Cerebellar nuclear complex (tissue), 1 donor: ENCODE results near the gene G6PC3.

Experiments used
- DNase-seq, 2 experiments: peaks; one replicate each; lab custom pipeline; 2025; lab: John Stamatoyannopoulos, UW

G6PC3 gene

GRCh38 chr17:44061446-44061845 lies 9.1 kb upstream of the G6PC3 start:
- no peak for DNase-seq

- no peak for DNase-seq
Observed at GRCh38 chr17:44062871-44063270, 7.7 kb upstream of the G6PC3 start.

GRCh38 chr17:44063704-44064639 lies 6.6 kb upstream of the G6PC3 start:
- DNase-seq = no peak

- DNase-seq = no peak
Observed at GRCh38 chr17:44065668-44066203, 4.8 kb upstream of the G6PC3 start.

GRCh38 chr17:44066204-44066930 lies 4.2 kb upstream of the G6PC3 start, which contains the start of gene LSM12:
TSS of gene LSM12 (minus strand) at chr17:44066671. CDS start at chr17:44066587, 84 bp downstream.
- peak in 1 of 2 experiments; percentile 45 for DNase-seq

- no peak for DNase-seq
Observed at GRCh38 chr17:44067545-44067940, 3.0 kb upstream of the G6PC3 start.

- no peak for DNase-seq
Observed at GRCh38 chr17:44069974-44070454, 521 bp upstream of the G6PC3 start.

GRCh38 chr17:44071198-44071520 lies 624 bp downstream of the G6PC3 start:
- DNase-seq = no peak

- no peak for DNase-seq
Observed at GRCh38 chr17:44071772-44072171, 1.2 kb downstream of the G6PC3 start.

GRCh38 chr17:44074231-44074910 lies 3.8 kb downstream of the G6PC3 start:
- DNase-seq = no peak

- DNase-seq = no peak
Observed at GRCh38 chr17:44074911-44075285, 4.4 kb downstream of the G6PC3 start.

GRCh38 chr17:44075598-44076293 lies 5.2 kb downstream of the G6PC3 start:
- DNase-seq = no peak

GRCh38 chr17:44076716-44077594 lies 6.4 kb downstream of the G6PC3 start:
- no peak for DNase-seq

- DNase-seq = no peak
Observed at GRCh38 chr17:44077595-44077909, 7.0 kb downstream of the G6PC3 start.

GRCh38 chr17:44078412-44078811 lies 7.9 kb downstream of the G6PC3 start:
- no peak for DNase-seq

- DNase-seq = no peak
Observed at GRCh38 chr17:44079877-44080821, 9.6 kb downstream of the G6PC3 start.

GRCh38 chr17:44081681-44082080 lies 11.1 kb downstream of the G6PC3 start:
- no peak for DNase-seq

GRCh38 chr17:44082256-44082927 lies 11.9 kb downstream of the G6PC3 start:
- no peak for DNase-seq

GRCh38 chr17:44083250-44083849 lies 12.8 kb downstream of the G6PC3 start:
- no peak for DNase-seq
